Activated naive CD8-positive, alpha-beta T cell treated with anti-CD3 and anti-CD28 coated beads, Interleukin-2, amount 50 U/mL, for 24 hours (primary cell): ENCODE results near the gene AKR1C1.
"Not testable (repeated sequence)": the region's sequence is repeated elsewhere in the genome, so short reads cannot be mapped to it uniquely, and the experiment has no call there.

Experiments
- ATAC-seq: fragments of 150-1000 bp; cut with Tn5 transposase; one replicate; pipeline ENCODE4 v1.10.0; 2021
- DNase-seq: peaks from one replicate; pipeline ENCODE4 v3.0.0; 2021
- H3K27ac Mint-ChIP-seq: one replicate; pipeline ENCODE4 v1.8.0; 2021; ENCODE audit warnings: mild to moderate bottlenecking, mixed read lengths
- H3K27me3 Mint-ChIP-seq: one replicate; pipeline ENCODE4 v1.8.0; 2021; ENCODE audit warnings: mixed read lengths
- H3K36me3 Mint-ChIP-seq: one replicate; pipeline ENCODE4 v1.8.0; 2021; ENCODE audit warnings: low read depth, mixed read lengths
- H3K4me1 Mint-ChIP-seq: one replicate; pipeline ENCODE4 v1.8.0; 2021; ENCODE audit warnings: mixed read lengths
- H3K4me3 Mint-ChIP-seq: one replicate; pipeline ENCODE4 v1.8.0; 2021; ENCODE audit warnings: mild to moderate bottlenecking, moderate library complexity, mixed read lengths
- H3K9me3 Mint-ChIP-seq: one replicate; pipeline ENCODE4 v1.8.0; 2021; ENCODE audit warnings: mixed read lengths

AKR1C1 gene

GRCh38 chr10:4962876-4963814 is at the start of gene AKR1C1:
Gene AKR1C1, plus strand, starts transcription at chr10:4963415. Its CDS starts 30 bp downstream, at chr10:4963445.
- not testable (repeated sequence) for H3K4me1 Mint-ChIP-seq, ATAC-seq, H3K4me3 Mint-ChIP-seq, H3K36me3 Mint-ChIP-seq, H3K27me3 Mint-ChIP-seq, H3K27ac Mint-ChIP-seq, H3K9me3 Mint-ChIP-seq, DNase-seq

- H3K27ac Mint-ChIP-seq: no peak overlapping the region
- no peaks in the 10 kb centered on the region for H3K27me3 Mint-ChIP-seq
- DNase-seq: no peak
- no peaks in the 10 kb centered on the region for H3K36me3 Mint-ChIP-seq
- ATAC-seq: no peak
- no peak overlapping the region for H3K4me3 Mint-ChIP-seq
- no peaks in the 10 kb centered on the region for H3K4me1 Mint-ChIP-seq
- H3K9me3 Mint-ChIP-seq: no peaks in the 10 kb centered on the region
Observed at GRCh38 chr10:4914213-4914850, 48.9 kb upstream of the AKR1C1 start.

GRCh38 chr10:4916086-4916716 is 47.0 kb upstream of the AKR1C1 start:
- no peak overlapping the region for H3K4me3 Mint-ChIP-seq
- no peak overlapping the region for H3K27ac Mint-ChIP-seq
- DNase-seq (no peak), ATAC-seq (no peak)
- H3K9me3 Mint-ChIP-seq: no peaks in the 10 kb centered on the region
- H3K27me3 Mint-ChIP-seq: peaks cover under 1% of the 10 kb centered on the region
- H3K36me3 Mint-ChIP-seq: no peaks in the 10 kb centered on the region
- H3K4me1 Mint-ChIP-seq: no peaks in the 10 kb centered on the region

- Mint-ChIP-seq H3K36me3 (no peaks in the 10 kb centered on the region), H3K9me3 (no peaks in the 10 kb centered on the region), H3K4me1 (no peaks in the 10 kb centered on the region), H3K27ac (no peak overlapping the region), H3K4me3 (no peak overlapping the region), H3K27me3 (peaks cover 2% of the 10 kb centered on the region)
- ATAC-seq: no peak
- DNase-seq: no peak
Observed at GRCh38 chr10:4918236-4918635, 45.0 kb upstream of the AKR1C1 start.

- H3K4me1 Mint-ChIP-seq, DNase-seq, ATAC-seq, H3K4me3 Mint-ChIP-seq, H3K27ac Mint-ChIP-seq, H3K36me3 Mint-ChIP-seq, H3K27me3 Mint-ChIP-seq: not testable (repeated sequence)
- H3K9me3 Mint-ChIP-seq: peaks cover 25% of the 10 kb centered on the region
Observed at GRCh38 chr10:4924482-4924881, 38.7 kb upstream of the AKR1C1 start.

- Mint-ChIP-seq H3K4me1 (no peaks in the 10 kb centered on the region), H3K9me3 (peaks cover 25% of the 10 kb centered on the region), H3K4me3 (no peak overlapping the region), H3K27ac (no peak overlapping the region), H3K36me3 (no peaks in the 10 kb centered on the region), H3K27me3 (peaks cover 6% of the 10 kb centered on the region)
- ATAC-seq (no peak), DNase-seq (no peak)
Observed at GRCh38 chr10:4926400-4926799, 36.8 kb upstream of the AKR1C1 start.

GRCh38 chr10:4931587-4931986 is 31.6 kb upstream of the AKR1C1 start:
- Mint-ChIP-seq H3K36me3 (no peaks in the 10 kb centered on the region), H3K9me3 (peaks cover 8% of the 10 kb centered on the region), H3K27ac (no peak overlapping the region), H3K4me1 (no peaks in the 10 kb centered on the region), H3K4me3 (no peak overlapping the region), H3K27me3 (peaks cover 2% of the 10 kb centered on the region)
- ATAC-seq: no peak
- no peak for DNase-seq

- peaks cover 8% of the 10 kb centered on the region for H3K27me3 Mint-ChIP-seq
- H3K36me3 Mint-ChIP-seq: no peaks in the 10 kb centered on the region
- ATAC-seq (no peak), DNase-seq (no peak)
- no peak overlapping the region for H3K27ac Mint-ChIP-seq
- H3K4me3 Mint-ChIP-seq: no peak overlapping the region
- H3K9me3 Mint-ChIP-seq: no peaks in the 10 kb centered on the region
- H3K4me1 Mint-ChIP-seq: no peaks in the 10 kb centered on the region
Observed at GRCh38 chr10:4934391-4934987, 28.7 kb upstream of the AKR1C1 start.

- DNase-seq: no peak
- Mint-ChIP-seq H3K4me1 (no peaks in the 10 kb centered on the region), H3K27ac (no peak overlapping the region), H3K27me3 (peaks cover 8% of the 10 kb centered on the region), H3K36me3 (no peaks in the 10 kb centered on the region), H3K9me3 (no peaks in the 10 kb centered on the region), H3K4me3 (no peak overlapping the region)
- no peak for ATAC-seq
Observed at GRCh38 chr10:4937346-4937745, 25.9 kb upstream of the AKR1C1 start.

GRCh38 chr10:4939224-4940072 is 23.8 kb upstream of the AKR1C1 start:
- H3K27me3 Mint-ChIP-seq: peaks cover 8% of the 10 kb centered on the region
- no peaks in the 10 kb centered on the region for H3K4me1 Mint-ChIP-seq
- no peak overlapping the region for H3K4me3 Mint-ChIP-seq
- no peaks in the 10 kb centered on the region for H3K9me3 Mint-ChIP-seq
- no peak for ATAC-seq
- H3K27ac Mint-ChIP-seq: no peak overlapping the region
- no peak for DNase-seq
- no peaks in the 10 kb centered on the region for H3K36me3 Mint-ChIP-seq

GRCh38 chr10:4940073-4940428 is 23.2 kb upstream of the AKR1C1 start:
- H3K9me3 Mint-ChIP-seq, ATAC-seq, H3K4me3 Mint-ChIP-seq, H3K27ac Mint-ChIP-seq, H3K36me3 Mint-ChIP-seq, H3K27me3 Mint-ChIP-seq, H3K4me1 Mint-ChIP-seq, DNase-seq: not testable (repeated sequence)

GRCh38 chr10:4940909-4941308 is 22.3 kb upstream of the AKR1C1 start:
- not testable (repeated sequence) for H3K27me3 Mint-ChIP-seq, H3K4me3 Mint-ChIP-seq, DNase-seq, ATAC-seq, H3K36me3 Mint-ChIP-seq, H3K4me1 Mint-ChIP-seq, H3K9me3 Mint-ChIP-seq, H3K27ac Mint-ChIP-seq

- Mint-ChIP-seq H3K27ac (no peak overlapping the region), H3K36me3 (no peaks in the 10 kb centered on the region), H3K4me1 (no peaks in the 10 kb centered on the region), H3K27me3 (peaks cover 8% of the 10 kb centered on the region), H3K4me3 (no peak overlapping the region), H3K9me3 (no peaks in the 10 kb centered on the region)
- DNase-seq (no peak), ATAC-seq (no peak)
Observed at GRCh38 chr10:4941540-4942330, 21.5 kb upstream of the AKR1C1 start.
